GM12864 (cell line): ENCODE data around the gene SF3A2.

Experiments
- DNase-seq: peaks from one replicate; pipeline ENCODE4 v3.0.0-alpha.2; 2011; ENCODE audit warnings: low read depth
- H3K4me3 ChIP-seq: 2 replicates; pipeline ENCODE4 v1.5.1; 2011; ENCODE audit warnings: mild to moderate bottlenecking, low read depth, low read length, control low read depth
- CTCF ChIP-seq: IDR thresholded peaks from 2 replicates; pipeline ENCODE4 v1.5.1; 2011; ENCODE audit warnings: low read depth, mild to moderate bottlenecking, moderate library complexity, low read length, control low read depth, inconsistent platforms; ENCODE audit errors: missing control alignments

Gene SF3A2

GRCh38 chr19:2229103-2230032, 7.3 kb upstream of the SF3A2 start:
- no peak for TF ChIP-seq CTCF

GRCh38 chr19:2230033-2230531, 6.5 kb upstream of the SF3A2 start:
- no peak overlapping the region for H3K4me3 ChIP-seq
- no peak for TF ChIP-seq CTCF
- no peak for DNase-seq

More at GRCh38 chr19:2229103-2230032, 7.3 kb upstream of the SF3A2 start:
- no peak overlapping the region for H3K4me3 ChIP-seq
- no peak for DNase-seq

GRCh38 chr19:2230807-2231533, 5.7 kb upstream of the SF3A2 start:
- no peak for TF ChIP-seq CTCF
- H3K4me3 ChIP-seq: no peak overlapping the region
- DNase-seq: no peak

- DNase-seq: no peak
- peak; percentile 34 for TF ChIP-seq CTCF
- no peak overlapping the region for H3K4me3 ChIP-seq
These were observed 4.9 kb upstream of the SF3A2 start for GRCh38 chr19:2231621-2232221.

GRCh38 chr19:2232286-2233151, 4.1 kb upstream of the SF3A2 start:
- H3K4me3 ChIP-seq: no peak overlapping the region
- TF ChIP-seq CTCF: no peak
- no peak for DNase-seq
